Measurements from ENCODE around the gene TES.

- TF ChIP-seq TAF1 (IDR thresholded peaks at IDR 0.05; ENCODE audit: borderline replicate concordance, insufficient read depth, low read length) (no peak), FOXP2 (optimal IDR thresholded peaks at IDR 0.05; ENCODE audit: borderline replicate concordance, extremely low read depth, extremely low read length, insufficient read depth) (no peak)
Measured at GRCh38 chr7:116219834-116220233, 9.5 kb downstream of the TES start.
